Gastrocnemius medialis (tissue), 4 donors: ENCODE measurements around the gene RRAS2.

ENCODE experiments used
- POLR2A ChIP-seq, 2 donors: fragments of 450-650 bp; IDR thresholded peaks; one replicate each; pipeline ENCODE4 v1.6.1; 2017; ENCODE audit warnings: antibody characterized with exemption in 2 of 2, mild to moderate bottlenecking in 2 of 2, moderate library complexity in 2 of 2
- TF ChIP-seq, protein P1 (sequence below), 5 experiments: fragments of 450-650 bp in 3 of 5; fragments of 200-600 bp in 2 of 5; sonication (generic) in 2 of 5; IDR thresholded peaks in 4 of 5; conservative IDR thresholded peaks in 1 of 5; 1 replicate in 4 of 5; 2 replicates in 1 of 5; pipeline ENCODE4 v1.5.1; 2016 to 2019; ENCODE audit warnings: antibody characterized with exemption in 5 of 5, mild to moderate bottlenecking in 3 of 5, moderate library complexity in 3 of 5

DNA sequence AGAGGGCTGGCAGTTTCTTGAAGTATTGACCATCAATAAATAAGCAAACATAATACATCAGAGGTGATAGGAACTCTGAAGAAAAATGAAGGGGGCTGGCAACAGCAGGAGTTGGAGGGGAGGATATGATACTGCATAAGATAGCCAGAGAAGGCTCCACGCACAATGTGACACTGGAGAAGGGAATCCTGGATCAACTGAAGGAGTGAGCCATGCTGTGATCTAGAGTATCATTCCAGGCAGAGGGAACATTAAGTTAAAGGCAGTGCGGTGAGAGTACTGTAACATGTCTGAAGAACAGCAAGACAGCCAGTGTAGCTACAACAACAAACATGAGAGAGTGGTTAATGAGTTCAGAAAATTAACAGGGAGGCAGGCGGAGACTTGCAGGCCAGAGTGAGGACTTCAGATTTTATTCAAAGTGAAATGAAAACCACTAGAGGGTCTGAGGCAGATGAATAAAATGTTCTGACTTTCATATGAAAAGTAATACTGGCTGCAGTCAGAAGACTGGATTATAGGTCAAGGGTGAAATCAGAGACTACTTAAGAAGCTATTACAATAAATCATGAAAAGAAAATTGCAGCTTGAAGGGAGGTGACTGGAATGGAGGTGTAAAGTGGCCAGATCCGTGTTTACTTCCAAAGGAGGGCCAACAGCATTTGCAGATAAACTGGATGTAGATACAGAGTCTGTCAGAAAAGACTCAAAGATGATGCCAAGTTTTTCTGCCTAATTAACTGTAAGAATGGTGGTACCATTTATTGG is 49.4 kb downstream of the RRAS2 start:
- no peak for TF ChIP-seq POLR2A (IDR thresholded peaks at IDR 0.05)
- TF ChIP-seq, protein P1, sequence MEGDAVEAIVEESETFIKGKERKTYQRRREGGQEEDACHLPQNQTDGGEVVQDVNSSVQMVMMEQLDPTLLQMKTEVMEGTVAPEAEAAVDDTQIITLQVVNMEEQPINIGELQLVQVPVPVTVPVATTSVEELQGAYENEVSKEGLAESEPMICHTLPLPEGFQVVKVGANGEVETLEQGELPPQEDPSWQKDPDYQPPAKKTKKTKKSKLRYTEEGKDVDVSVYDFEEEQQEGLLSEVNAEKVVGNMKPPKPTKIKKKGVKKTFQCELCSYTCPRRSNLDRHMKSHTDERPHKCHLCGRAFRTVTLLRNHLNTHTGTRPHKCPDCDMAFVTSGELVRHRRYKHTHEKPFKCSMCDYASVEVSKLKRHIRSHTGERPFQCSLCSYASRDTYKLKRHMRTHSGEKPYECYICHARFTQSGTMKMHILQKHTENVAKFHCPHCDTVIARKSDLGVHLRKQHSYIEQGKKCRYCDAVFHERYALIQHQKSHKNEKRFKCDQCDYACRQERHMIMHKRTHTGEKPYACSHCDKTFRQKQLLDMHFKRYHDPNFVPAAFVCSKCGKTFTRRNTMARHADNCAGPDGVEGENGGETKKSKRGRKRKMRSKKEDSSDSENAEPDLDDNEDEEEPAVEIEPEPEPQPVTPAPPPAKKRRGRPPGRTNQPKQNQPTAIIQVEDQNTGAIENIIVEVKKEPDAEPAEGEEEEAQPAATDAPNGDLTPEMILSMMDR (IDR thresholded peaks at IDR 0.05 in 4 of 5, conservative IDR thresholded peaks at IDR 0.05 in 1 of 5): no peak
